ENCODE measurements around the gene HMGN1. TPM values are rescaled to one million over a fixed set of nuclear protein-coding genes. Genes with fewer than 3 reads are reported as not detected.

HMGN1 gene
- total RNA-seq, 1 experiment from 2014 or later, result 293 TPM

DNA sequence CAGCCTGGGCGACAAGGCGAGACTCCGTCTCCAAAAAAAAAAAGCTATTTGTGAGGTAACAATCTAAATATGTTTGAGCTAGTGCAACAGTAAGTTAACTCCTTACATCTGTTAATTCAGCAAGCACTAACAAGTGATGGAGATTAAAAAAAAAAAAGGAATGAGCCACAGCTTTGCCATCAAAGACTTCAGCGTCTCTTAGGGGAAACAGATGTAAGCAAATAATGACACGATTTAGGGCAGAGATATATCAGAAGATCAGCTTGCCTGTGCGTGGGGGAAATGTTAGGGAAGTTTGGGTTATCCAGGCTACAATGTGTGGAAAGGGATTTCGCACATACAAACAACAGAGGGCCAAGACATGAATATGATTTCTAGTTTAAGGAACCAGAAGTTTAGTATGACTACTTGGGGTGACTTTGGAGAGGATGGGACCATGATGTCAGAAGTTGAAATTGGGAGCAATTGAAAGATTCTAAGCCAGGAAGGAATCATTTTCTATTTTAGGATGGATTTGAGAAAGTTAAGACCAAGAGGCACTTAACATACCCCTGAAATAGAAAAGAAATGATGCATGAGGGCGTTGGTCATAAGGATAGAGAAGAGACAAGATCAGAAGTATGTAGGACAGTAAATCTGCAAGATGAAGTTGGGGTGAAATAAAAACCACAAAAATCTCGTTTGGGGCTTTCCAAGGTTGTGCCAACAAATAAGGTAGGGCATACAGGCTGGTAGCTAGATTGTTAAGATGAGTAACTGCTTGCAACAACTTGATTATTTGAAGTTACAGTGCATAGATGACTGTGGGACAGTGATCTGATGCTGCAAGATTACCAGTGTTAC is 33.1 kb downstream of the HMGN1 start:
- CTCF ChIA-PET, result no interaction called here
- no peak for TF ChIP-seq SIN3A (IDR thresholded peaks at IDR 0.05; ENCODE audit: borderline replicate concordance, insufficient read depth, low read depth, low read length)
- no peak for TF ChIP-seq POLR2AphosphoS5 (IDR thresholded peaks at IDR 0.05; ENCODE audit: low read depth, low read length)
- TF ChIP-seq, protein P1, sequence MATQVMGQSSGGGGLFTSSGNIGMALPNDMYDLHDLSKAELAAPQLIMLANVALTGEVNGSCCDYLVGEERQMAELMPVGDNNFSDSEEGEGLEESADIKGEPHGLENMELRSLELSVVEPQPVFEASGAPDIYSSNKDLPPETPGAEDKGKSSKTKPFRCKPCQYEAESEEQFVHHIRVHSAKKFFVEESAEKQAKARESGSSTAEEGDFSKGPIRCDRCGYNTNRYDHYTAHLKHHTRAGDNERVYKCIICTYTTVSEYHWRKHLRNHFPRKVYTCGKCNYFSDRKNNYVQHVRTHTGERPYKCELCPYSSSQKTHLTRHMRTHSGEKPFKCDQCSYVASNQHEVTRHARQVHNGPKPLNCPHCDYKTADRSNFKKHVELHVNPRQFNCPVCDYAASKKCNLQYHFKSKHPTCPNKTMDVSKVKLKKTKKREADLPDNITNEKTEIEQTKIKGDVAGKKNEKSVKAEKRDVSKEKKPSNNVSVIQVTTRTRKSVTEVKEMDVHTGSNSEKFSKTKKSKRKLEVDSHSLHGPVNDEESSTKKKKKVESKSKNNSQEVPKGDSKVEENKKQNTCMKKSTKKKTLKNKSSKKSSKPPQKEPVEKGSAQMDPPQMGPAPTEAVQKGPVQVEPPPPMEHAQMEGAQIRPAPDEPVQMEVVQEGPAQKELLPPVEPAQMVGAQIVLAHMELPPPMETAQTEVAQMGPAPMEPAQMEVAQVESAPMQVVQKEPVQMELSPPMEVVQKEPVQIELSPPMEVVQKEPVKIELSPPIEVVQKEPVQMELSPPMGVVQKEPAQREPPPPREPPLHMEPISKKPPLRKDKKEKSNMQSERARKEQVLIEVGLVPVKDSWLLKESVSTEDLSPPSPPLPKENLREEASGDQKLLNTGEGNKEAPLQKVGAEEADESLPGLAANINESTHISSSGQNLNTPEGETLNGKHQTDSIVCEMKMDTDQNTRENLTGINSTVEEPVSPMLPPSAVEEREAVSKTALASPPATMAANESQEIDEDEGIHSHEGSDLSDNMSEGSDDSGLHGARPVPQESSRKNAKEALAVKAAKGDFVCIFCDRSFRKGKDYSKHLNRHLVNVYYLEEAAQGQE (IDR thresholded peaks at IDR 0.05; ENCODE audit: insufficient read depth in 1 of 2, low read depth in 2 of 2, low read length in 1 of 2), result no peak
- TF ChIP-seq, protein P2, sequence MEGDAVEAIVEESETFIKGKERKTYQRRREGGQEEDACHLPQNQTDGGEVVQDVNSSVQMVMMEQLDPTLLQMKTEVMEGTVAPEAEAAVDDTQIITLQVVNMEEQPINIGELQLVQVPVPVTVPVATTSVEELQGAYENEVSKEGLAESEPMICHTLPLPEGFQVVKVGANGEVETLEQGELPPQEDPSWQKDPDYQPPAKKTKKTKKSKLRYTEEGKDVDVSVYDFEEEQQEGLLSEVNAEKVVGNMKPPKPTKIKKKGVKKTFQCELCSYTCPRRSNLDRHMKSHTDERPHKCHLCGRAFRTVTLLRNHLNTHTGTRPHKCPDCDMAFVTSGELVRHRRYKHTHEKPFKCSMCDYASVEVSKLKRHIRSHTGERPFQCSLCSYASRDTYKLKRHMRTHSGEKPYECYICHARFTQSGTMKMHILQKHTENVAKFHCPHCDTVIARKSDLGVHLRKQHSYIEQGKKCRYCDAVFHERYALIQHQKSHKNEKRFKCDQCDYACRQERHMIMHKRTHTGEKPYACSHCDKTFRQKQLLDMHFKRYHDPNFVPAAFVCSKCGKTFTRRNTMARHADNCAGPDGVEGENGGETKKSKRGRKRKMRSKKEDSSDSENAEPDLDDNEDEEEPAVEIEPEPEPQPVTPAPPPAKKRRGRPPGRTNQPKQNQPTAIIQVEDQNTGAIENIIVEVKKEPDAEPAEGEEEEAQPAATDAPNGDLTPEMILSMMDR (IDR thresholded peaks at IDR 0.05), result no peak
- no peak for TF ChIP-seq TCF7L2 (IDR thresholded peaks at IDR 0.05; ENCODE audit: low read depth, low read length)
- Histone ChIP-seq H3K36me3 (ENCODE audit: control insufficient read depth, insufficient read depth, low read length) (peaks cover 8% of the 10 kb centered on the region; the same call in 1 of the 2 replicates), H3K4me3 (ENCODE audit: low read depth in 2 of 2, low read length in 2 of 2) (no peak overlapping the region), H3K27ac (ENCODE audit: low read length) (no peak overlapping the region), H3K9me3 (ENCODE audit: control insufficient read depth, insufficient read depth, low read depth, low read length) (no peaks in the 10 kb centered on the region), H3K4me1 (ENCODE audit: control insufficient read depth, insufficient read depth, low read length) (peaks cover 6% of the 10 kb centered on the region), H3K27me3 (ENCODE audit: control insufficient read depth, insufficient read depth, low read length) (no peaks in the 10 kb centered on the region)
- in situ Hi-C loops (cut with HindIII; ENCODE audit: low pct_unique_long_range_greater_than_20kb, low sequenced_read_pairs), result no loop called here
- DNase-seq (ENCODE audit: low read depth, low spot score) (no peak), ATAC-seq (no peak)
- POLR2A ChIA-PET, result interaction anchor here (1.0 kb wide), 1 partner anchor 14 kb away, joined by 3 read pairs; no protein-coding TSS in a partner anchor
- intact Hi-C loops (cut with micrococcal nuclease; ENCODE audit: unreplicated experiment), result no loop called here
- TSS peak; percentile 70 for BruUV-seq (replicated peaks)

- DNase-seq (ENCODE audit: low read depth, low spot score), result no peak
- TSS peak; percentile 87 for BruUV-seq (replicated peaks)
- CTCF ChIA-PET, result no interaction called here
Measured at GRCh38 chr21:39314143-39315027, 34.5 kb downstream of the HMGN1 start.

More at GRCh38 chr21:39314143-39315027, 34.5 kb downstream of the HMGN1 start:
- TF ChIP-seq, protein P1 (IDR thresholded peaks at IDR 0.05; ENCODE audit: insufficient read depth in 1 of 2, low read depth in 2 of 2, low read length in 1 of 2), result no peak
- TF ChIP-seq POLR2AphosphoS5 (IDR thresholded peaks at IDR 0.05; ENCODE audit: low read depth, low read length) (no peak; the same call in 1 of the 2 replicates), SIN3A (IDR thresholded peaks at IDR 0.05; ENCODE audit: borderline replicate concordance, insufficient read depth, low read depth, low read length) (no peak), TCF7L2 (IDR thresholded peaks at IDR 0.05; ENCODE audit: low read depth, low read length) (no peak)
- TF ChIP-seq, protein P2 (IDR thresholded peaks at IDR 0.05), result no peak; the same call in 1 of the 2 replicates
- ATAC-seq, result peak; percentile 25; the same call in 1 of the 2 replicates
- no peaks in the 10 kb centered on the region for H3K27me3 ChIP-seq (ENCODE audit: control insufficient read depth, insufficient read depth, low read length)
- in situ Hi-C loops (cut with HindIII; ENCODE audit: low pct_unique_long_range_greater_than_20kb, low sequenced_read_pairs) (no loop called here), intact Hi-C loops (cut with micrococcal nuclease; ENCODE audit: unreplicated experiment) (no loop called here)
- peak overlapping the region; percentile 91 for H3K27ac ChIP-seq (ENCODE audit: low read length)
- POLR2A ChIA-PET, result no interaction called here
- H3K9me3 ChIP-seq (ENCODE audit: control insufficient read depth, insufficient read depth, low read depth, low read length), result no peaks in the 10 kb centered on the region
- peaks cover 6% of the 10 kb centered on the region for H3K4me1 ChIP-seq (ENCODE audit: control insufficient read depth, insufficient read depth, low read length)
- H3K36me3 ChIP-seq (ENCODE audit: control insufficient read depth, insufficient read depth, low read length), result peaks cover 8% of the 10 kb centered on the region; the same call in 1 of the 2 replicates
- peak overlapping the region; percentile 65 to 71 for H3K4me3 ChIP-seq (ENCODE audit: low read depth in 2 of 2, low read length in 2 of 2)

Data from Panc1 (cell line).